ENCODE measurements around the gene PIBF1.

- no peak for TF ChIP-seq CTCF (IDR thresholded peaks at IDR 0.05)
- no peak for TF ChIP-seq POLR2AphosphoS5 (IDR thresholded peaks at IDR 0.05)
Measured at GRCh38 chr13:72970956-72971355, 189.0 kb downstream of the PIBF1 start.
